GM23248 (cell line): ENCODE results near the gene ZNF133. TPM values are rescaled to one million over a fixed set of nuclear protein-coding genes. Genes with fewer than 3 reads are reported as not detected.

ENCODE experiments used
- DNase-seq: peaks from one replicate; pipeline ENCODE4 v3.0.0-alpha.2; 2015
- H2AFZ ChIP-seq: fragments of 200-600 bp; sonication (generic); 2 replicates; pipeline ENCODE4 v1.6.1; 2016; ENCODE audit warnings: antibody characterized with exemption
- H3F3A ChIP-seq: fragments of 200-600 bp; sonication (generic); 2 replicates; pipeline ENCODE4 v1.6.1; 2016; ENCODE audit warnings: mild to moderate bottlenecking, antibody characterized with exemption, mixed run types; ENCODE audit not compliant: insufficient read depth
- H3K27ac ChIP-seq: fragments of 200-600 bp; sonication (generic); 2 replicates; pipeline ENCODE4 v1.5.1; 2016; ENCODE audit warnings: mild to moderate bottlenecking
- H3K27me3 ChIP-seq: fragments of 200-600 bp; sonication (generic); replicated peaks from 2 replicates; pipeline ENCODE4 v1.6.1; 2016; ENCODE audit warnings: mild to moderate bottlenecking; ENCODE audit not compliant: insufficient read depth
- H3K36me3 ChIP-seq: fragments of 200-600 bp; sonication (generic); 2 replicates; pipeline ENCODE4 v1.6.1; 2016; ENCODE audit warnings: low read depth, mild to moderate bottlenecking
- H3K4me1 ChIP-seq: fragments of 200-600 bp; sonication (generic); 2 replicates; pipeline ENCODE4 v1.6.1; 2016; ENCODE audit warnings: mild to moderate bottlenecking; ENCODE audit not compliant: insufficient read depth
- H3K4me2 ChIP-seq: fragments of 200-600 bp; sonication (generic); one replicate; pipeline ENCODE4 v1.6.1; 2016; ENCODE audit warnings: mild to moderate bottlenecking; ENCODE audit not compliant: unreplicated experiment
- H3K4me3 ChIP-seq: fragments of 200-600 bp; sonication (generic); 2 replicates; pipeline ENCODE4 v1.5.1; 2016; ENCODE audit warnings: mild to moderate bottlenecking
- H3K79me2 ChIP-seq: fragments of 200-600 bp; sonication (generic); 2 replicates; pipeline ENCODE4 v1.6.1; 2016; ENCODE audit warnings: mild to moderate bottlenecking; ENCODE audit not compliant: insufficient read depth
- H3K9ac ChIP-seq: fragments of 200-600 bp; sonication (generic); 2 replicates; pipeline ENCODE4 v1.6.1; 2016; ENCODE audit warnings: mild to moderate bottlenecking
- H3K9me2 ChIP-seq: fragments of 200-600 bp; sonication (generic); 2 replicates; pipeline ENCODE4 v1.6.1; 2016; ENCODE audit warnings: mixed run types, mild to moderate bottlenecking, moderate library complexity; ENCODE audit not compliant: insufficient read depth
- H3K9me3 ChIP-seq: fragments of 200-600 bp; sonication (generic); one replicate; pipeline ENCODE4 v1.6.1; 2017; ENCODE audit warnings: low read depth
- H4K20me1 ChIP-seq: fragments of 200-600 bp; sonication (generic); 2 replicates; pipeline ENCODE4 v1.6.0; 2016; ENCODE audit not compliant: insufficient read depth
- EZH2 ChIP-seq: fragments of 200-600 bp; sonication (generic); IDR thresholded peaks from 2 replicates; pipeline ENCODE4 v1.6.1; 2018; ENCODE audit warnings: antibody characterized with exemption, mild to moderate bottlenecking; ENCODE audit not compliant: insufficient read depth, poor library complexity, severe bottlenecking
- EZH2phosphoT487 ChIP-seq: fragments of 200-600 bp; sonication (generic); IDR thresholded peaks from 2 replicates; pipeline ENCODE4 v1.6.1; 2018; ENCODE audit warnings: antibody characterized with exemption, moderate library complexity, mild to moderate bottlenecking, low read depth; ENCODE audit not compliant: insufficient read depth
- WGBS, 2 experiments: methylation state at CpG; one replicate each; pipeline ENCODE4 v1.1.6; 2015 to 2017; ENCODE audit warnings: low lambda C conversion rate in 2 of 2, low coverage in 1 of 2; ENCODE audit errors: missing lambda C conversion rate in 2 of 2; 5-methylcytosine and 5-hydroxymethylcytosine counted together
- in situ Hi-C: fragments of 300-500 bp; cut with MboI; formaldehyde crosslinking; loops from 2 replicates; pipeline ENCODE4 v1.15.0; 2020
- polyA plus RNA-seq: library from polyadenylated mRNA; unstranded; fragments of >200 nt; fragmentation: Nextera tagmentation; extraction: Ambion mirVana; gene quantifications from 2 replicates; pipeline ENCODE4 v1.2.1, GENCODE V29; 2016
- total RNA-seq: library from RNA; depleted of rRNA; stranded (reverse); fragments of >200 nt; shearing (Covaris generic); gene quantifications from 2 replicates; pipeline ENCODE4 v1.2.3, GENCODE V29; 2014

The ZNF133 gene
- total and polyA plus RNA-seq, 2 experiments from 2014 or later: 11.3 to 17.9 TPM

DNA sequence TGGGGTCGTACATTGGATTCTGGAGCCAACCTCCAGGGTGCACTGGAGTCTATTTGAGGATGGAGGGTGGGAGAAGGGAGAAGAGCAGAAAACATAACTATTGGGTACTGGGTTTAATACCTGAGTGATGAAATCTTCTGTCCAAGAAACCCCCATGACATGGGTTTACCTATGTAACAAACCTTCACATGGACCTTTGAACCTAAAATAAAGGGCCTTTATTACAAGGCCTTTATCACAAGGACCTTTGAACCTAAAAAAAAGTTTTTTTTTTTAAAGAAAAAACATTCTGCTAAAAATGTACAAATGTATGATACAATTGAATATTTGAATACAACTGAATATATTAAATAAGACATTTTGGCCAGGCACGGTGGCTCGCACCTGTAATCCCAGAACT, 38.1 kb upstream of the ZNF133 start:
- Histone ChIP-seq H2AFZ (no peak overlapping the region), H3K27me3 (no peaks in the 10 kb centered on the region), H3K9me2 (no peaks in the 10 kb centered on the region), H3K4me2 (no peak overlapping the region), H3K36me3 (no peaks in the 10 kb centered on the region), H3K27ac (no peak overlapping the region), H3K9ac (no peak overlapping the region), H4K20me1 (no peaks in the 10 kb centered on the region), H3K9me3 (no peaks in the 10 kb centered on the region), H3K4me1 (no peaks in the 10 kb centered on the region; the same call in 1 of the 2 replicates), H3F3A (no peaks in the 10 kb centered on the region), H3K79me2 (no peaks in the 10 kb centered on the region), H3K4me3 (no peak overlapping the region)
- no peak for TF ChIP-seq EZH2
- in situ Hi-C loops: loop anchor here (25.0 kb wide), 1 partner anchor 213 kb away; no protein-coding TSS in a partner anchor
- DNase-seq: no peak
- WGBS, 2 experiments: 39 to 41% methylated on average over 3 of the region's 3 CpGs

DNA sequence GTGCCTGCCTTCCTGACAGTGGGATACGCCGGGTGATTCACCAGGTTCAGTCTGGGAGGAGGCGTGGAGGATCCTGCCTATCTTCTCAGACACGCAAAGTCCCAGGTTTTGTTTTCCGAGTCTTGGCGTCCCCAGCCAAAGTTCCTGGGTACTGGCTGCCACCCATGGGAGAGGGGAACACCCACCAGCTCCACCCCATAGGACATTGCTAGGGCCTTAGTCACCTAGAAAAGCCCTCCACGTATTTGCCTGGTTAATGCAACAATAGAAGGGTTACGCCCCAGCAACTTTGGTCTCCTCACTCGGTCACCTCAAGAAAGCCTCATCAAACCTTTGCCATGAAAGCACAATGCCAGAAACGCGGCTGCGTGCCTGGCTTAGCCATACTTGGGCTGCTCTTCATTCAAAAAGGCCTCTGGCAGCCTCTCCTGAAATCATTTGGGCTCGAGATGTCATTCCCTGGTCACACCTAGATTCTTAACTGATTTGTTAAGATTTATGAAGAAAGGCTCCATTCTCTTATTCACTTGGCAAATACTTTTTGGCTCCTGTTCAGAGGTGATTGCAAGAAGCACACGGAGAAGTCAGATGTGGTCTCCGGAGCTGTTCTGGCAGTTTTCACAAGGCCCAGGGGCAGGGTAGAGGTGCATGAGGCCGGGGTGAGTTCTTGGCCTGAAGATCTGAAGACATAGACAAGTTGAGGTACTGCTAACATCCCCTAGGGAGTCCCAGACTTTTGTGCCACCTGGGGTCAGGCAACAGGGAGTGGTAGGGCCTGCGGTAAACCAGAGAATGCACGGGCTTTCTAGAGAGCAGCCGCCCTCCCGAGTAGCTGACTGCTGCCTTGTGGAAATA, 35.5 kb upstream of the ZNF133 start:
- no peaks in the 10 kb centered on the region for H3K27me3 ChIP-seq
- 55 to 58% methylated on average over 20 of the region's 20 CpGs for WGBS, 2 experiments
- H3K9ac ChIP-seq: no peak overlapping the region
- H3K9me3 ChIP-seq: no peaks in the 10 kb centered on the region
- H4K20me1 ChIP-seq: no peaks in the 10 kb centered on the region
- H3K4me3 ChIP-seq: no peak overlapping the region
- H3K79me2 ChIP-seq: no peaks in the 10 kb centered on the region
- H3K4me1 ChIP-seq: no peaks in the 10 kb centered on the region; the same call in 1 of the 2 replicates
- TF ChIP-seq EZH2 (no peak), EZH2phosphoT487 (no peak)
- H2AFZ ChIP-seq: peak overlapping the region; percentile 42; the same call in 1 of the 2 replicates
- H3K9me2 ChIP-seq: no peaks in the 10 kb centered on the region
- H3K36me3 ChIP-seq: no peaks in the 10 kb centered on the region
- H3K4me2 ChIP-seq: no peak overlapping the region
- no peaks in the 10 kb centered on the region for H3F3A ChIP-seq
- in situ Hi-C loops: loop anchor here (25.0 kb wide), 1 partner anchor 216 kb away; no protein-coding TSS in a partner anchor
- H3K27ac ChIP-seq: no peak overlapping the region
- DNase-seq: peak; percentile 59

DNA sequence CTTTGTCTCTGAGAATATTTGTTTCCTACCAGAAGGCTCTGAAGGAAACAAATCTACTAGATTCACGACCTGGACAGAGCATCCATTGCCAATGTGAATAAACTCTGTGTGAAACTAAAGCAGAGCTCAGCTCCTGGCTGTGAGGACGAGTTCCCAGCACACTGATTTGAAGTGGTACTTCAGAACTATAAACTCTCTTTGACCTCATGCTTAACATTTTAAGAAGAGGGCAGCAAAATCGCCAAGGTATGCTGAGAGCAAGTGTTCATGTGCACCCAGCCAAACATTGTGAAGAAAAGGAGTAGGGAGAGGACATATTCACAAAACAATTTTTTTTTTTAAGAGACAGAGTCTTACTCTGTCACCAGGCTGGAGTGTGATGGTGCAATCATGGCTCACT, 33.7 kb upstream of the ZNF133 start:
- TF ChIP-seq EZH2 (no peak), EZH2phosphoT487 (no peak)
- Histone ChIP-seq H3K4me2 (no peak overlapping the region), H4K20me1 (no peaks in the 10 kb centered on the region), H3K27ac (no peak overlapping the region), H3K36me3 (no peaks in the 10 kb centered on the region), H3K4me1 (no peaks in the 10 kb centered on the region; the same call in 1 of the 2 replicates), H3F3A (no peaks in the 10 kb centered on the region), H3K9me2 (no peaks in the 10 kb centered on the region), H3K27me3 (no peaks in the 10 kb centered on the region), H3K4me3 (no peak overlapping the region), H2AFZ (no peak overlapping the region), H3K79me2 (no peaks in the 10 kb centered on the region), H3K9me3 (no peaks in the 10 kb centered on the region), H3K9ac (no peak overlapping the region)
- DNase-seq: no peak
- in situ Hi-C loops: loop anchor here (25.0 kb wide), 1 partner anchor 217 kb away; no protein-coding TSS in a partner anchor
- 13 to 15% methylated on average over 3 of the region's 3 CpGs for WGBS, 2 experiments

DNA sequence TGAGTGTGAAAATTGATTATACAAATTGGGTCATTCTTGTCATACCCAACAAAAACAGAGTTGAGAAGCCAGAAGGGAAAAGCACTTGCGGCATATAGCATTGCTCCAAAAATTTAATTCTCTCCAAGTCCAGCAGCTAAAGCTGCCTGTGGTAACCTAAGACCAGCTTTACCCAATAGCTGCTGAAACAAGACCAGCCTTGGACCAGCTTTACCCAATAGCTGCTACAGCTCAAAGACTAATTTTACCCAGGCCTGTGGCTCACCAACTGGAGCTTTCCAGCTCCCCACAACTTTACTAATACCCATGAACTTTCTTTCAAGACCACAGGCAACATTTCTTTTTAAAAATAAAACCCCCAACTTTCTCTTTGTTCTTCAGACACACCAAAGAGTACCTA, 32.8 kb upstream of the ZNF133 start:
- Histone ChIP-seq H3K79me2 (no peaks in the 10 kb centered on the region), H3K4me3 (no peak overlapping the region), H3F3A (no peaks in the 10 kb centered on the region), H3K4me1 (no peaks in the 10 kb centered on the region; the same call in 1 of the 2 replicates), H3K36me3 (no peaks in the 10 kb centered on the region), H3K9me3 (no peaks in the 10 kb centered on the region), H3K9ac (no peak overlapping the region), H4K20me1 (no peaks in the 10 kb centered on the region), H3K4me2 (no peak overlapping the region), H3K9me2 (no peaks in the 10 kb centered on the region), H3K27ac (no peak overlapping the region), H2AFZ (no peak overlapping the region), H3K27me3 (no peaks in the 10 kb centered on the region)
- in situ Hi-C loops: loop anchor here (25.0 kb wide), 1 partner anchor 218 kb away; no protein-coding TSS in a partner anchor
- no peak for DNase-seq
- TF ChIP-seq EZH2 (no peak), EZH2phosphoT487 (no peak)
- WGBS, 2 experiments: 36 to 57% methylated on average over 1 of the region's 1 CpG
